Mesothelial cell of epicardium (in vitro differentiated cells): Measurements from ENCODE around the gene CMC2. TPM values are rescaled to one million over a fixed set of nuclear protein-coding genes. Genes with fewer than 3 reads are reported as not detected.

Experiments used
- DNase-seq, 2 experiments: peaks; one replicate each; pipeline ENCODE4 v3.0.0; 2021; ENCODE audit warnings: low spot score in 2 of 2; ENCODE audit not compliant: unreplicated experiment in 2 of 2
- H3K27ac Mint-ChIP-seq: 2 replicates; pipeline ENCODE4 v1.8.0; 2021; ENCODE audit warnings: mixed read lengths
- H3K27me3 Mint-ChIP-seq: 2 replicates; pipeline ENCODE4 v1.8.0; 2021; ENCODE audit warnings: low read depth, mixed read lengths
- H3K36me3 Mint-ChIP-seq: 2 replicates; pipeline ENCODE4 v1.8.0; 2021; ENCODE audit warnings: mixed read lengths
- H3K4me1 Mint-ChIP-seq: 2 replicates; pipeline ENCODE4 v1.8.0; 2021; ENCODE audit warnings: mixed read lengths
- H3K4me3 Mint-ChIP-seq: 2 replicates; pipeline ENCODE4 v1.8.0; 2021; ENCODE audit warnings: mild to moderate bottlenecking, moderate library complexity, mixed read lengths
- H3K9me3 Mint-ChIP-seq: 2 replicates; pipeline ENCODE4 v1.8.0; 2021; ENCODE audit warnings: mixed read lengths
- total RNA-seq: library from RNA; stranded (reverse); gene quantifications from 3 replicates; pipeline ENCODE4 v1.2.1, GENCODE V29; 2021
- TF ChIP-seq, protein P1 (sequence below): fragments of 200-600 bp; sonication (generic); IDR thresholded peaks from one replicate; pipeline ENCODE4 v1.5.0; 2021; ENCODE audit warnings: antibody characterized with exemption; ENCODE audit not compliant: unreplicated experiment

Gene CMC2
- total RNA-seq, 1 donor from 2014 or later = 34.0 TPM

DNA sequence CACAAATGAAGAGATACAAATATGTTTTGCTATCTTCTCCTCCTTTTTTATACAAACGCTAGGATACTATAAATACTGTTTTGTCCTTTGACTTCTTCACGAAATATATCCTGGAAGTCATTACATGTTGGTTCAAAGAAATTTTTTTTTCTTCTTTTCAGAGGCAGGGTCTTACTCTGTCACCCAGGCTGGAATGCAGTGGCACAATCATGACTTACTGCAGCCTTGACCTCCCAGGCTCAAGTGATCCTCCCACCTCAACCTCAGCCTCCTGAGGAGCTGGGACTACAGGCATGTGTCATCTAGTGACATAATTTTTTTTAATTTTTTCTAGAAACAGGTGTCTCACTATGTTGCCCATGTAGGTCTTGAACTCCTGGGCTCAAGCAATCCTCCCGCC lies 16.1 kb downstream of the CMC2 start:
- Mint-ChIP-seq H3K4me1 (peaks cover 26% of the 10 kb centered on the region), H3K4me3 (no peak overlapping the region), H3K36me3 (peaks cover 4% of the 10 kb centered on the region), H3K9me3 (no peaks in the 10 kb centered on the region), H3K27me3 (no peaks in the 10 kb centered on the region), H3K27ac (no peak overlapping the region)
- TF ChIP-seq, protein P1, sequence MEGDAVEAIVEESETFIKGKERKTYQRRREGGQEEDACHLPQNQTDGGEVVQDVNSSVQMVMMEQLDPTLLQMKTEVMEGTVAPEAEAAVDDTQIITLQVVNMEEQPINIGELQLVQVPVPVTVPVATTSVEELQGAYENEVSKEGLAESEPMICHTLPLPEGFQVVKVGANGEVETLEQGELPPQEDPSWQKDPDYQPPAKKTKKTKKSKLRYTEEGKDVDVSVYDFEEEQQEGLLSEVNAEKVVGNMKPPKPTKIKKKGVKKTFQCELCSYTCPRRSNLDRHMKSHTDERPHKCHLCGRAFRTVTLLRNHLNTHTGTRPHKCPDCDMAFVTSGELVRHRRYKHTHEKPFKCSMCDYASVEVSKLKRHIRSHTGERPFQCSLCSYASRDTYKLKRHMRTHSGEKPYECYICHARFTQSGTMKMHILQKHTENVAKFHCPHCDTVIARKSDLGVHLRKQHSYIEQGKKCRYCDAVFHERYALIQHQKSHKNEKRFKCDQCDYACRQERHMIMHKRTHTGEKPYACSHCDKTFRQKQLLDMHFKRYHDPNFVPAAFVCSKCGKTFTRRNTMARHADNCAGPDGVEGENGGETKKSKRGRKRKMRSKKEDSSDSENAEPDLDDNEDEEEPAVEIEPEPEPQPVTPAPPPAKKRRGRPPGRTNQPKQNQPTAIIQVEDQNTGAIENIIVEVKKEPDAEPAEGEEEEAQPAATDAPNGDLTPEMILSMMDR = no peak
- no peak for DNase-seq

DNA sequence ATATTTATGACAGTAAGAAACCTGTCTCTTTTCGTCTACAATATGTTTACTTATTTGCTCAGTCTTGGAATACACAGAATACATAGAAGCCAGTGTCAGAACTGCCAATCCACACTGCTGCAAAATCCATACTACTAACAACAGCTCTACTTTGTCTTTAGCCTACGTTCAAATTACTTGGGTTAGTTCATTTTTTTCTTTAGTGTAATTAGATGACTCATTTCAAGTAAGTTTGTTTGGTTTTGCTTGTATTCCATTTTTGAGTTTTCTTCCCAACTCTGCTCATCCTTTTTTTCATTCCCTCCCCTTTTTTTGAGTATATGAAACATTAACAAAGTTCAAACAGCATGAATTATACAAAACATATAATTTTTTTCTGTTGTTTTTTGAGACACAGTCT lies 16.9 kb downstream of the CMC2 start:
- no peak for DNase-seq
- no peaks in the 10 kb centered on the region for H3K9me3 Mint-ChIP-seq
- H3K4me3 Mint-ChIP-seq = no peak overlapping the region
- H3K27me3 Mint-ChIP-seq = no peaks in the 10 kb centered on the region
- TF ChIP-seq, protein P1 = no peak
- H3K27ac Mint-ChIP-seq = no peak overlapping the region
- H3K4me1 Mint-ChIP-seq = peaks cover 27% of the 10 kb centered on the region
- H3K36me3 Mint-ChIP-seq = peaks cover 4% of the 10 kb centered on the region

DNA sequence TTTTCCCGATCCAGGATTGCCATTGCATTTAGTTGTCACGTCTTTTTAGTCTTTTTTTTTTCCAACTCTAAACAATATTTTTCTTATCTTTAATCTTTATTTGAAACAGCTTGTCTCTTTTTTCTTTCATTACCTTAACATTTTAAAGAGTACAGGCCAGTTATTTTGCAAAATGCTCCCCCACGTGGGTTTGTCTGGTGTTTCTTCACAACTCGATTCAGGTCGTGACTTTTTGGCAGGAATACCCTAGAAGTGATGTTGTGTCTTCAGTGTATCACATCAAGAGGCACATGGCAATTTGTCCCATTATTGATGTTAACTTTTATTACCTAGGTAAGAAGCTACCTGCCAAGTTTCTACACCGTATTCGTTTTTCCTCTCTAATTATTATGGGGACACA lies 17.9 kb downstream of the CMC2 start:
- Mint-ChIP-seq H3K27ac (no peak overlapping the region), H3K4me1 (peaks cover 25% of the 10 kb centered on the region), H3K27me3 (no peaks in the 10 kb centered on the region), H3K9me3 (no peaks in the 10 kb centered on the region), H3K4me3 (no peak overlapping the region), H3K36me3 (peaks cover 4% of the 10 kb centered on the region)
- no peak for DNase-seq
- TF ChIP-seq, protein P1 = no peak

DNA sequence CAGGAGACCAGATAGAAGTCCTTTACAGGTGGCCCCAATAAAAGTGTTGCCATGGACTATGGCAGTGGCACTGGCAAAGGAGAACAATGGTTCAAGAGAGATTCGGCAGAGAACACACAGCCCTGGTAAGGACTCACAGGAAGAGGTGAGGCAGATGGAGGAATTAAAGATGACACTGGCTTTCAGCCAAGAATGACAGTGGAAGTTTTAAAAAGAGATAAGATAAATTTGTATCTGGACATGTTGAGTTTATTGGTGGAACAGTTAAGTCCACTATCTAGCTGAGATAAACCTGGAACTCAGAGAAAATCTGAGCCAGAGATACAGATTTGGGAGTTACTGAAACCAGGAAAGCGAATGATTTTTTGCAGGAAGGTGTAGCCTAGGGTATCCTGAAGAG lies 20.1 kb downstream of the CMC2 start:
- Mint-ChIP-seq H3K4me1 (peaks cover 14% of the 10 kb centered on the region), H3K4me3 (no peak overlapping the region), H3K9me3 (no peaks in the 10 kb centered on the region), H3K36me3 (peaks cover 3% of the 10 kb centered on the region), H3K27me3 (no peaks in the 10 kb centered on the region), H3K27ac (no peak overlapping the region)
- TF ChIP-seq, protein P1 = no peak
- DNase-seq = no peak

DNA sequence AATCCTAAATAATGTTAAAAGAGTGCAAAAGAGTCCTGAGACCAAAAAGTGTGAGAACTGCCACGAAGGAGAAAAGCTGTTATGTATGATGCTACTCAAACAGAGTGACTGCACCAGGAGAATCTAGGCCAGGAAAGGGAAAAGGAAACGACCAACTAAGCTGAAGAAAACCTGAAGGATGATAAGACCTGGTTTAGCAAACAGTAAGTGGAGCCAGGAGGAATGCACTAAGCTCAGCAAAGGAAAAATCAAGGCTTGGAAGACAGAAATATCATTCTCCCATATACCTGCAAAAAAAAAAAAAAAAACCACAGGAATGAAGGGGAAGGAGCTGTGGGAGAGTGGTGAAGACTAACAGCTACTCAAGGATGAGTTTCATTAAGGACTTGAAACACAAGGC lies 21.1 kb downstream of the CMC2 start:
- Mint-ChIP-seq H3K27ac (peak overlapping the region; percentile 1), H3K4me1 (peaks cover 14% of the 10 kb centered on the region), H3K4me3 (no peak overlapping the region), H3K36me3 (peaks cover 3% of the 10 kb centered on the region), H3K27me3 (no peaks in the 10 kb centered on the region), H3K9me3 (no peaks in the 10 kb centered on the region)
- TF ChIP-seq, protein P1 = no peak
- no peak for DNase-seq
